Measurements from ENCODE around the gene RELB.
"Not testable (repeated sequence)": the region's sequence is repeated elsewhere in the genome, so short reads cannot be mapped to it uniquely, and the experiment has no call there.

Gene RELB

GRCh38 chr19:45001087-45001739 is at the start of gene RELB:
TSS of gene RELB (plus strand) at chr19:45001464. CDS start at chr19:45001580, 116 bp downstream.
- DNase-seq, result peak; percentile 94

- DNase-seq, result no peak
Observed at GRCh38 chr19:44954278-44954648, 47.0 kb upstream of the RELB start.

- DNase-seq, result peak; percentile 93
Observed at GRCh38 chr19:44954649-44955504, 46.4 kb upstream of the RELB start, which contains the start of gene CLPTM1. TSS of gene CLPTM1 (plus strand) at chr19:44955380. CDS start at chr19:44955396, 16 bp downstream.

- no peak for DNase-seq
Observed at GRCh38 chr19:44955505-44956439, 45.5 kb upstream of the RELB start.

GRCh38 chr19:44957526-44957925 is 43.7 kb upstream of the RELB start:
- no peak for DNase-seq

- DNase-seq, result no peak
Observed at GRCh38 chr19:44958090-44958489, 43.2 kb upstream of the RELB start.

- no peak for DNase-seq
Observed at GRCh38 chr19:44959691-44960090, 41.6 kb upstream of the RELB start.

GRCh38 chr19:44960906-44961728 is 40.1 kb upstream of the RELB start:
- DNase-seq, result no peak

- no peak for DNase-seq
Observed at GRCh38 chr19:44961821-44962220, 39.4 kb upstream of the RELB start.

- no peak for DNase-seq
Observed at GRCh38 chr19:44968118-44968517, 33.1 kb upstream of the RELB start.

GRCh38 chr19:44968670-44969069 is 32.6 kb upstream of the RELB start:
- no peak for DNase-seq

GRCh38 chr19:44969437-44969836 is 31.8 kb upstream of the RELB start:
- DNase-seq, result no peak

- DNase-seq, result not testable (repeated sequence)
Observed at GRCh38 chr19:44971451-44971850, 29.8 kb upstream of the RELB start.

GRCh38 chr19:44972802-44973201 is 28.5 kb upstream of the RELB start:
- no peak for DNase-seq

- DNase-seq, result no peak
Observed at GRCh38 chr19:44973982-44974735, 27.1 kb upstream of the RELB start.

- no peak for DNase-seq
Observed at GRCh38 chr19:44974857-44975256, 26.4 kb upstream of the RELB start.

GRCh38 chr19:44975444-44975843 is 25.8 kb upstream of the RELB start:
- DNase-seq, result no peak

GRCh38 chr19:44984005-44984404 is 17.3 kb upstream of the RELB start:
- DNase-seq, result no peak

GRCh38 chr19:44985445-44985844 is 15.8 kb upstream of the RELB start:
- no peak for DNase-seq

- no peak for DNase-seq
Observed at GRCh38 chr19:44986389-44986788, 14.9 kb upstream of the RELB start.

GRCh38 chr19:44987148-44987675 is 14.1 kb upstream of the RELB start:
- DNase-seq, result no peak
